Mesodermal cell (in vitro differentiated cells): ENCODE data around the gene SLC39A13.

Source experiments
- H3K27ac ChIP-seq: 2 replicates; pipeline ENCODE4 v1.7.0; 2013; ENCODE audit warnings: mild to moderate bottlenecking, low read depth, low read length, moderate library complexity; ENCODE audit not compliant: severe bottlenecking
- H3K36me3 ChIP-seq: 2 replicates; pipeline ENCODE4 v1.7.1; 2013; ENCODE audit warnings: mild to moderate bottlenecking, low read length, moderate library complexity; ENCODE audit not compliant: control insufficient read depth, insufficient read depth
- H3K4me1 ChIP-seq: one replicate; pipeline ENCODE4 v1.7.1; 2013; ENCODE audit warnings: mild to moderate bottlenecking, low read length; ENCODE audit not compliant: insufficient read depth, control insufficient read depth, poor library complexity, severe bottlenecking
- H3K4me3 ChIP-seq: 2 replicates; pipeline ENCODE4 v1.7.0; 2013; ENCODE audit warnings: low read length, control low read depth, mild to moderate bottlenecking; ENCODE audit not compliant: insufficient read depth, poor library complexity, severe bottlenecking; ENCODE audit errors: extremely low read depth
- H3K9me3 ChIP-seq: 2 replicates; pipeline ENCODE4 v1.7.1; 2013; ENCODE audit warnings: mild to moderate bottlenecking, low read length, moderate library complexity; ENCODE audit not compliant: control insufficient read depth
- WGBS, 2 experiments: methylation state at CpG; one replicate each; pipeline ENCODE4 v1.1.5; 2013; ENCODE audit warnings: missing lambda C conversion rate in 2 of 2; ENCODE audit not compliant: insufficient coverage in 2 of 2; 5-methylcytosine and 5-hydroxymethylcytosine counted together

SLC39A13 gene

DNA sequence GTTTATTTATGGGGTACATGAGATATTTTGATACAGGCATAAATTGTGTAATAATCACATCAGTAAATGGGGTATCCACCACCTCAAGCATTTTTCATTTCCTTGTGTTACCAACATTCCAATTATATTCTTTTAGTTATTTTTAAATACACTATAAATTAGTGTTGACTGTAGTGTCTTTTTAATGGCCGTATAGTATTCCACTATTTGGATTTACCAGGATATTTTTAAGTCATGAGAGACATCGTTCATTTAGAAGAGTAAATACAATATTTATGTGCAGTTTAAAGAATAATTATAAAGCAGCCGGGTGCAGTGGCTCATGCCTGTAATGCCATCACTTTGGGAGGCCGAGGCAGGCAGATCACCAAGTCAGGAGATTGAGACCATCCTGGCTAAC lies 23.9 kb upstream of the SLC39A13 start:
- Histone ChIP-seq H3K36me3 (no peaks in the 10 kb centered on the region), H3K4me1 (no peaks in the 10 kb centered on the region), H3K27ac (no peak overlapping the region), H3K9me3 (no peaks in the 10 kb centered on the region), H3K4me3 (no peak overlapping the region)
- 96 to 100% methylated on average over 1 to 3 of the region's 4 CpGs for WGBS, 2 experiments

DNA sequence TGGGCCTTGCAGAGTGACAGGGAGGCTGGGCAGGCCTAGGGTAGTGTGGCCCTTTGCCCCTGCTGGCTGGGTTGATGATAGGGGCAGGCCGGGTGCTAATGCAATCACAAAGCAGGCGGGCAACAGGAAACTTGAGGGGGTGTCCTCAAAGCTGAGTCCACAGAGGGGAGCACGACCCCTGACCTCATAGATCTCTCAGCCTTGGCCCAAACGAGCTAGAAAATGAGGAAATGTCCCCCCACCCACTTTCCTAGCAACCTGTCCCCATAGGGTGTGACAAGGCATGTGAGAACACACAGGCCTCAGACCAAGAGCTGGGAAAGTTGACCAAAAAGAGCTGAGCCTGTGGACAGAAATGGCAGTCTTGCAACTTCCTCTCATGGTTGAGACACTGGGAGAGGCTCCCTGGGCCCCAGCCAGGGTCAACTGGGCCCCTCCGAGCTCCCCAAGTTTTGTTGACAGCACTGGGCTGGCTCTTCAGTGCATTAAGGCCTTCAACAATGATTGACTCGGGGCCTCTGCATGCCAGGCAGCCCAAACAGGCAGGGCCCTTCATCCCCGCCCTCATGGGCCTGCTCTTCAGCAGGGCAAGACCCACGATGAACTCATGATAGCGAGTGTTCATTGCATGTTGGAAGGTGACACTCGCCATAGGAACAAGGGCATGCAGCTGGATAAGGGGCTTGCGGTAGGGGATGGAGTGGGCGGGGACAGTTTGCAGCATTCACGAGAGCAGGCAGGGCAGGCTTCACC lies 20.3 kb upstream of the SLC39A13 start:
- no peaks in the 10 kb centered on the region for H3K9me3 ChIP-seq
- WGBS, 2 experiments: 81 to 85% methylated on average over 11 to 12 of the region's 13 CpGs

DNA sequence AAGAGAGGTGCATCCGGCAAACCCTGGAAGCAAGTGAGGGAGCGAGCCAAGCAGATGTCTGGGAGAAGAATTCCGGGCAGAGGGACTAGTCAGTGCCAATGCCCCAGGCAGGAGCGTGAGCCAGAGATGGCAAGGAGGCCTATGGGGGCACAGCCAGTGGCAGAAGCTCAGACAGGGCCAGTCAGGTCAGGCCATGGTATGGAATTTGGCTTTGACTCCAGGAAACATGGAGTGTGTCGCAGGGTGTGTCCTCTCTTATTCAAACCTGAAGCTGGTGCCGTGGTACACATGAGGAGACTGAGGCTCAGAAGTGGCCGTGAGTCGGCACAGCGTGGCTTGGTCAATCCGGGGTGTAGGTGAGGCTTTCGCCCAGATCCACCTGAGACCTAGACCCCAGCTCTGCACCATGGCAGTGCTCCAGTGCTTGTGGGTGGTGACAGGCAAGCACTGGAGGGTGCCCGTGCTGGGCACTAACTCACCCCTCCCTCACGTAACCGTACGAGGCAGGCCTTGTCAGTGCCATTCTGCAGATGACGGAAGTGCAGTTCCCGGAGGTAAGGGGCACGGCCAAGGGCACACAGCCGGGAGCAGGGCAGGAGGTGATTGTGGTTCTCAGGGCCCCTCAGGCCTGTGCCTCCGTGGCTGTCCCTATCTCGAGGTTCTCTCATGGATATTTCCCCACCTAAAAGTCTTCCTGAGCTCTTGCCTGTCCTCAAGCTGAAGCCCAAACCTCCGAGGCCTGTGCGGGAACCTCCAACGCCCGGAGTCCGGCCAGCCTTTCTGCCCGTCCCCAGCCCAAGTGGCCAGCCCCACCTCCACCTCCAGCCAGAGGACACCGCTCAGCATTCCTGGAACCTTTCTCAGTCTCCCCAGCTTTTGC lies 19.5 kb upstream of the SLC39A13 start:
- Histone ChIP-seq H3K36me3 (no peaks in the 10 kb centered on the region), H3K27ac (no peak overlapping the region), H3K4me3 (no peak overlapping the region), H3K9me3 (no peaks in the 10 kb centered on the region), H3K4me1 (peaks cover 29% of the 10 kb centered on the region)
- 94 to 97% methylated on average over 26 to 28 of the region's 28 CpGs for WGBS, 2 experiments

More for the DNA sequence above, 20.3 kb upstream of the SLC39A13 start:
- Histone ChIP-seq H3K36me3 (no peaks in the 10 kb centered on the region), H3K4me1 (peaks cover 21% of the 10 kb centered on the region), H3K27ac (no peak overlapping the region), H3K4me3 (no peak overlapping the region)

- Histone ChIP-seq H3K9me3 (no peaks in the 10 kb centered on the region), H3K27ac (no peak overlapping the region), H3K36me3 (no peaks in the 10 kb centered on the region), H3K4me3 (no peak overlapping the region), H3K4me1 (peaks cover 37% of the 10 kb centered on the region)
- WGBS, 2 experiments: 93 to 95% methylated on average over 14 of the region's 17 CpGs
These were observed 18.6 kb upstream of the SLC39A13 start for GRCh38 chr11:47389577-47390421.

GRCh38 chr11:47390422-47390760 lies 18.0 kb upstream of the SLC39A13 start:
- whole genome bisulfite sequencing, 2 experiments: 91 to 92% methylated on average over 3 to 6 of the region's 6 CpGs
- Histone ChIP-seq H3K36me3 (no peaks in the 10 kb centered on the region), H3K27ac (no peak overlapping the region), H3K4me3 (no peak overlapping the region), H3K9me3 (no peaks in the 10 kb centered on the region), H3K4me1 (peaks cover 40% of the 10 kb centered on the region)

GRCh38 chr11:47391077-47391583 lies 17.3 kb upstream of the SLC39A13 start:
- no peaks in the 10 kb centered on the region for H3K36me3 ChIP-seq
- peak overlapping the region; percentile 29 for H3K27ac ChIP-seq
- 88 to 95% methylated on average over 9 to 11 of the region's 11 CpGs for WGBS, 2 experiments
- no peaks in the 10 kb centered on the region for H3K9me3 ChIP-seq
- H3K4me1 ChIP-seq: peaks cover 40% of the 10 kb centered on the region
- no peak overlapping the region for H3K4me3 ChIP-seq

- Histone ChIP-seq H3K27ac (peak overlapping the region; percentile 29), H3K4me3 (no peak overlapping the region), H3K36me3 (no peaks in the 10 kb centered on the region), H3K4me1 (peaks cover 40% of the 10 kb centered on the region), H3K9me3 (no peaks in the 10 kb centered on the region)
- 95 to 99% methylated on average over 11 to 14 of the region's 16 CpGs for WGBS, 2 experiments
These were observed 16.5 kb upstream of the SLC39A13 start for GRCh38 chr11:47391711-47392432.

GRCh38 chr11:47392546-47393162 lies 15.7 kb upstream of the SLC39A13 start:
- H3K4me3 ChIP-seq: no peak overlapping the region
- no peaks in the 10 kb centered on the region for H3K36me3 ChIP-seq
- no peaks in the 10 kb centered on the region for H3K9me3 ChIP-seq
- H3K27ac ChIP-seq: no peak overlapping the region
- H3K4me1 ChIP-seq: peaks cover 40% of the 10 kb centered on the region
- WGBS, 2 experiments: 94% methylated on average over 13 of the region's 14 CpGs

- Histone ChIP-seq H3K9me3 (no peaks in the 10 kb centered on the region), H3K4me3 (no peak overlapping the region), H3K36me3 (no peaks in the 10 kb centered on the region), H3K4me1 (peaks cover 40% of the 10 kb centered on the region), H3K27ac (peak overlapping the region; percentile 47)
- WGBS, 2 experiments: 86 to 93% methylated on average over 12 to 19 of the region's 20 CpGs
These were observed 15.0 kb upstream of the SLC39A13 start for GRCh38 chr11:47393163-47394049.
